Heart left ventricle (tissue), 16 donors: ENCODE results near the gene SLC5A6. TPM values are rescaled to one million over a fixed set of nuclear protein-coding genes. Genes with fewer than 3 reads are reported as not detected.

Experiments
- ATAC-seq, 4 donors: fragments of 200-7000 bp; cut with Tn5 transposase; one replicate each; pipeline ENCODE4 v1.9.1; 2020 to 2022; ENCODE audit warnings: moderate library complexity in 4 of 4, mild to moderate bottlenecking in 3 of 4, moderate number of reproducible peaks in 1 of 4
- DNase-seq, 5 donors: peaks; one replicate each; pipeline ENCODE4 v3.0.0-alpha.2; 2020
- H3K27ac ChIP-seq, 12 donors: fragments of 200-600 bp; sonication (generic) in 4 of 12; one replicate each; pipeline versions ENCODE4 v1.5.0 to v1.8.0; 2016 to 2022; ENCODE audit warnings: mild to moderate bottlenecking in 2 of 12
- H3K27me3 ChIP-seq, 9 donors: fragments of 200-600 bp; sonication (generic) in 2 of 9; one replicate each; pipeline versions ENCODE4 v1.5.1 to v1.8.0; 2016 to 2022; ENCODE audit warnings: mild to moderate bottlenecking in 3 of 9
- H3K36me3 ChIP-seq, 9 donors: fragments of 200-600 bp; sonication (generic) in 2 of 9; one replicate each; pipeline versions ENCODE4 v1.5.0 to v1.8.0; 2018 to 2022; ENCODE audit warnings: mild to moderate bottlenecking in 2 of 9
- H3K4me1 ChIP-seq, 12 donors: fragments of 200-600 bp; sonication (generic) in 4 of 12; one replicate each; pipeline versions ENCODE4 v1.5.0 to v1.8.0; 2016 to 2022; ENCODE audit warnings: mild to moderate bottlenecking in 3 of 12
- H3K4me3 ChIP-seq, 12 donors: fragments of 200-600 bp; sonication (generic) in 4 of 12; one replicate each; pipeline versions ENCODE4 v1.5.0 to v1.8.0; 2017 to 2022; ENCODE audit warnings: mild to moderate bottlenecking in 9 of 12, moderate library complexity in 4 of 12
- H3K9me3 ChIP-seq, 12 donors: fragments of 200-600 bp; sonication (generic) in 4 of 12; one replicate each; pipeline versions ENCODE4 v1.5.0 to v1.8.0; 2016 to 2022; ENCODE audit warnings: mild to moderate bottlenecking in 1 of 12
- CTCF ChIP-seq, 12 donors: fragments of 200-600 bp; sonication (generic) in 4 of 12; IDR thresholded peaks; one replicate each; pipeline versions ENCODE4 v1.5.0 to v1.8.0; 2018 to 2022; ENCODE audit warnings: antibody characterized with exemption in 12 of 12, mild to moderate bottlenecking in 5 of 12
- POLR2A ChIP-seq, 2 donors: fragments of 450-650 bp; IDR thresholded peaks; one replicate each; pipeline ENCODE4 v1.6.1; 2017; ENCODE audit warnings: antibody characterized with exemption in 2 of 2, mild to moderate bottlenecking in 2 of 2, moderate library complexity in 2 of 2
- WGBS, 4 donors: extraction: QIAGEN DNeasy Blood & Tissue Kit in 2 of 4; methylation state at CpG; one replicate each; pipeline versions ENCODE4 v1.1.5 to v1.1.7; 2013 to 2018; 5-methylcytosine and 5-hydroxymethylcytosine counted together
- intact Hi-C, 10 donors: fragments of 100-400 bp; cut with DNase I; formaldehyde crosslinking; loops; one replicate each; pipeline versions ENCODE4 v1.11.1 to v1.14.2; 2022
- polyA plus RNA-seq, 2 donors: library from polyadenylated mRNA; stranded (reverse); fragments of 200-250 nt; gene quantifications; one replicate each; pipeline ENCODE4 v1.2.3, GENCODE V29; 2013
- total RNA-seq, 9 donors: library from RNA; depleted of rRNA in 2 of 9; stranded (reverse); fragments of >200 nt in 2 of 9; fragmentation: NEBNext Ultra II Directional in 3 of 9; extraction: Animal tissue kit (Norgen Biotek cat#: 25700) in 3 of 9; gene quantifications; one replicate each; pipeline versions ENCODE4 v1.1.0 to v1.2.4, GENCODE V29; 2016 to 2023
- donor health status: ischemic (EF 13 %, LVEDD 7.1; RV severe dilation, severe dysfunction).
- donor health status: healthy with polysubstance abuse.
- donor health status: DM: no; HTN: yes; CAD: no.
- donor health status: DM: no; HTN: no; CAD: no.
- donor health status: ischemic (EF 25% LVEDD 6.9; RV normal size, moderate dysfunction).
- donor health status: ischemic (EF 25% LVEDD 5.7; RV mildly dilated, moderate dysfunction).
- donor health status: healthy.
- donor health status: DM: yes; HTN: yes; CAD: no.
- donor health status: ischemic (EF 35%, LVEDD 5.7; RV mildly dilated, moderate dysfunction).
- donor health status: nonischemic (EF 11% LVEDD 7.7; RV severe dilation, severe dysfunction).
- donor health status: DM: yes; HTN: yes; CAD: no.
- donor health status: PGD.
- donor health status: ischemic (EF 29% LVEDD 5.4; RV normal size, mild dysfunction).
- donor health status: nonischemic (EF 23%, LVEDD 6.1; RV moderate dilation, normal function).

SLC5A6 gene
- total and polyA plus RNA-seq, 11 donors = 6.3 to 37.7 (median 10.3) TPM

GRCh38 chr2:27227501-27227900 lies 15.4 kb upstream of the SLC5A6 start:
- Histone ChIP-seq H3K27ac (no peak overlapping the region), H3K4me1 (no peaks in the 10 kb centered on the region), H3K27me3 (no peaks in the 10 kb centered on the region), H3K4me3 (no peak overlapping the region), H3K36me3 (peaks cover 0 to 100% (median 98%) of the 10 kb centered on the region in 9 donors), H3K9me3 (no peaks in the 10 kb centered on the region)
- TF ChIP-seq CTCF (IDR thresholded peaks at IDR 0.05) (no peak), POLR2A (IDR thresholded peaks at IDR 0.05) (no peak)
- no peak for DNase-seq
- ATAC-seq = no peak
- WGBS, 4 donors = 87 to 92% (median 88%) methylated on average over 2 of the region's 2 CpGs
- intact Hi-C loops = no loop called here

GRCh38 chr2:27225526-27225925 lies 13.5 kb upstream of the SLC5A6 start:
- DNase-seq (no peak), ATAC-seq (no peak)
- Histone ChIP-seq H3K4me3 (no peak overlapping the region), H3K27ac (no peak overlapping the region), H3K27me3 (no peaks in the 10 kb centered on the region), H3K4me1 (no peaks in the 10 kb centered on the region), H3K36me3 (peaks cover 0 to 100% (median 95%) of the 10 kb centered on the region in 9 donors), H3K9me3 (no peaks in the 10 kb centered on the region)
- no peak for TF ChIP-seq CTCF (IDR thresholded peaks at IDR 0.05)
- intact Hi-C loops = no loop called here
- WGBS, 4 donors = 91 to 96% (median 94%) methylated on average over 9 of the region's 9 CpGs

GRCh38 chr2:27223416-27223815 lies 11.3 kb upstream of the SLC5A6 start:
- no peak overlapping the region for H3K27ac ChIP-seq
- TF ChIP-seq CTCF (IDR thresholded peaks at IDR 0.05) (no peak), POLR2A (IDR thresholded peaks at IDR 0.05) (no peak)
- no peaks in the 10 kb centered on the region for H3K27me3 ChIP-seq
- WGBS, 4 donors = 94 to 98% (median 96%) methylated on average over 6 of the region's 6 CpGs
- DNase-seq = no peak
- intact Hi-C loops = no loop called here
- peaks cover 0 to 5% (median 0%) of the 10 kb centered on the region in 12 donors for H3K4me1 ChIP-seq
- peaks cover 0 to 92% (median 78%) of the 10 kb centered on the region in 9 donors for H3K36me3 ChIP-seq
- no peak overlapping the region for H3K4me3 ChIP-seq
- H3K9me3 ChIP-seq = no peaks in the 10 kb centered on the region
- no peak for ATAC-seq

- Histone ChIP-seq H3K4me1 (peaks cover 0 to 11% (median 8%) of the 10 kb centered on the region in 12 donors), H3K27ac (no peak overlapping the region), H3K27me3 (no peaks in the 10 kb centered on the region), H3K4me3 (no peak overlapping the region), H3K9me3 (no peaks in the 10 kb centered on the region), H3K36me3 (peaks cover 0 to 82% (median 68%) of the 10 kb centered on the region in 9 donors)
- intact Hi-C loops = no loop called here
- TF ChIP-seq CTCF (IDR thresholded peaks at IDR 0.05) (no peak), POLR2A (IDR thresholded peaks at IDR 0.05) (no peak)
- no peak for ATAC-seq
- no peak for DNase-seq
- WGBS, 4 donors = 90 to 97% (median 94%) methylated on average over 5 of the region's 5 CpGs
Measured at GRCh38 chr2:27222407-27222806, 10.3 kb upstream of the SLC5A6 start.
